ENCODE results near the gene IQGAP3.
"Not testable (repeated sequence)": the region's sequence is repeated elsewhere in the genome, so short reads cannot be mapped to it uniquely, and the experiment has no call there.

Gene IQGAP3, protein sequence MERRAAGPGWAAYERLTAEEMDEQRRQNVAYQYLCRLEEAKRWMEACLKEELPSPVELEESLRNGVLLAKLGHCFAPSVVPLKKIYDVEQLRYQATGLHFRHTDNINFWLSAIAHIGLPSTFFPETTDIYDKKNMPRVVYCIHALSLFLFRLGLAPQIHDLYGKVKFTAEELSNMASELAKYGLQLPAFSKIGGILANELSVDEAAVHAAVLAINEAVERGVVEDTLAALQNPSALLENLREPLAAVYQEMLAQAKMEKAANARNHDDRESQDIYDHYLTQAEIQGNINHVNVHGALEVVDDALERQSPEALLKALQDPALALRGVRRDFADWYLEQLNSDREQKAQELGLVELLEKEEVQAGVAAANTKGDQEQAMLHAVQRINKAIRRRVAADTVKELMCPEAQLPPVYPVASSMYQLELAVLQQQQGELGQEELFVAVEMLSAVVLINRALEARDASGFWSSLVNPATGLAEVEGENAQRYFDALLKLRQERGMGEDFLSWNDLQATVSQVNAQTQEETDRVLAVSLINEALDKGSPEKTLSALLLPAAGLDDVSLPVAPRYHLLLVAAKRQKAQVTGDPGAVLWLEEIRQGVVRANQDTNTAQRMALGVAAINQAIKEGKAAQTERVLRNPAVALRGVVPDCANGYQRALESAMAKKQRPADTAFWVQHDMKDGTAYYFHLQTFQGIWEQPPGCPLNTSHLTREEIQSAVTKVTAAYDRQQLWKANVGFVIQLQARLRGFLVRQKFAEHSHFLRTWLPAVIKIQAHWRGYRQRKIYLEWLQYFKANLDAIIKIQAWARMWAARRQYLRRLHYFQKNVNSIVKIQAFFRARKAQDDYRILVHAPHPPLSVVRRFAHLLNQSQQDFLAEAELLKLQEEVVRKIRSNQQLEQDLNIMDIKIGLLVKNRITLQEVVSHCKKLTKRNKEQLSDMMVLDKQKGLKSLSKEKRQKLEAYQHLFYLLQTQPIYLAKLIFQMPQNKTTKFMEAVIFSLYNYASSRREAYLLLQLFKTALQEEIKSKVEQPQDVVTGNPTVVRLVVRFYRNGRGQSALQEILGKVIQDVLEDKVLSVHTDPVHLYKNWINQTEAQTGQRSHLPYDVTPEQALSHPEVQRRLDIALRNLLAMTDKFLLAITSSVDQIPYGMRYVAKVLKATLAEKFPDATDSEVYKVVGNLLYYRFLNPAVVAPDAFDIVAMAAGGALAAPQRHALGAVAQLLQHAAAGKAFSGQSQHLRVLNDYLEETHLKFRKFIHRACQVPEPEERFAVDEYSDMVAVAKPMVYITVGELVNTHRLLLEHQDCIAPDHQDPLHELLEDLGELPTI (N-terminal part only)

DNA sequence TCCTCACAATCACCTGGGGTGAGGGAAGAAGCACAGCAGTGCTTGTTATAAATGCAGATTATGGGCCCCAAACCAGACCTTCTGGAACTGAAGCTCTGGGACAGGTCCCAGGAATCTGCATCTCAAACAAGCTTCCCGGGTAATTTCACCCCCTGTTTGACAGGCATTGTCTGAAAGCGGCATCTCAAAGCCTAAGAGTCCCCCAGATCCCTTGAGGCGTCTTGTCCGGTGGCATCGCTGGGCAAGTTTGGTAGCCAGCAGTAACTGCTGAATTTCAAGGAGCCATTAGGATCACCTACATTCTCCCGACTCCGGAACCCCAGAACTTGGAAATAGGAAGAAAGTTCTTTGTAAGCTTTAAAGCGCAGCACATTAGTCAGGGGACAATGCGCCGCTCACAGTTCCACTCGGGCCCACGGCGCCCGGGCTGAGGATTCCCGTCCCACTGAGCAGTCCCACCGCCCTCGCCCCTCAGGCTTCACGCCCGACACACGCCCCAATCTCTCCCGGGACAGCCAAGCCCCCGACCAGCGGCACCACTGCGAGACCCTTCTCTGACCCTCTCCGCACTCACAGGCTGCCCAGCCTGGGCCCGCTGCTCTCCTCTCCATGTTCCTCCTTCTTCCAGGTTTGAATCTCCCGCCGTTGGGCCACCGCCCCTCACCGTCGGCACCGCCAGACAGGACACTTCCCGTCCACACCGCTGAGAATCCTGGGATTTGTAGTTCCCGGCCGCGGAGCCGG lies at the start of gene IQGAP3:
Gene IQGAP3 (minus strand): TSS at position 647 of the 744 bp plus-strand sequence. CDS start 36 bp downstream, at position 611.
- peak; percentile 68 for DNase-seq

DNA sequence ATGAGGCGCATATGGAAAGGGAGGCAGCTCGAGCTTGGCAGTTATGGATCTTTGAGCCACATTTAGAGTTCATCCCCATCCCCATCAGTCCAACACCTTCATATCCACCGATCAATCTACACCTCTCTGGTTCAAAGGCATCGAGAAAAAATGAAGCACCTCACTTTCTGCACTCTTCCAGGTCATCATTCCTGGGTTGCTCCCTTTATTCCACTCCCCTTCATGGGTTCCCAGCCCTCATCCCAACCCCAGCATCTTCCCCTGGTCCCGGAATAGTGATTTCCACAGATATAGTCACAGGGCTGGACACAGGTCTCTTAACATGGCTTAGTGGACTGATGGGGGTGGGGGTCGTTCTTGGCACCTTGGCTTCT lies 47.2 kb upstream of the IQGAP3 start:
- DNase-seq, result no peak

DNA sequence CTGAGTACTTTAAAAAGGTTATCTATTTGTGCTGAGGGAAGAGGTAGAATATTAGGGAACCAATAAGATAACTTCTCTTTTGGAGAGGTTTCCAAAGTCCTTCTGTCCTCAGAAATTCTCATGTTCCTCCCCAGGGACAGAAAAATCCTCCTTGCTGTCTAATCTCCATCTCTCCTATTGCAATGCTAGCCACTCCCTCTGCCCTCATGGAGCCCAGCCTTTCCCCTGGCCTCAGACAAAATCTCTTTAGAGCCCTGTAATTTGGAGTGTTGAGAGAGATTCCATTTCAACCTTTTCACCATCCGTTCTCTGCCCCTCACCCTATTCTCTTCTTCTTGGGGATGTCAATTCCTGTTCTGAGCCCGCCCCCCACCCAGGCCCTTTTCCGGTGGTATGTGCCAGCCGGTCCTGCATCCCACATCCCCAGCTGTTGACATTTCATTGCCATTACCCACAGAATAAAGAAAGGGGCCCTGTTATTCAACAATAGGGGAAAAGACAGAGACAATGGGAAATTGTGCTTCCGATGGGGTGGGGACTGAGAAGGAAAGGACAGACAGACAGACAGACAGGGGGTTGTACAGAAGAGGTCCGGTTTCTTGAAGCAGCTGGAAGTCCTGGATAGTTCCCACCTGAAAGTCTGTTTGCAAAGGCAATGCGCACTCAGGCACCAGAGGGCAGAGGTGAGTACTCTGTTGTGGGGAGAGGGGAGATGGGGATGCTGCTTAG lies 46.7 kb upstream of the IQGAP3 start, which contains the start of gene HAPLN2:
Gene HAPLN2 (plus strand): TSS at position 563 of the 729 bp plus-strand sequence. CDS start 4,076 bp downstream, outside the sequence.
- DNase-seq, result peak; percentile 40

DNA sequence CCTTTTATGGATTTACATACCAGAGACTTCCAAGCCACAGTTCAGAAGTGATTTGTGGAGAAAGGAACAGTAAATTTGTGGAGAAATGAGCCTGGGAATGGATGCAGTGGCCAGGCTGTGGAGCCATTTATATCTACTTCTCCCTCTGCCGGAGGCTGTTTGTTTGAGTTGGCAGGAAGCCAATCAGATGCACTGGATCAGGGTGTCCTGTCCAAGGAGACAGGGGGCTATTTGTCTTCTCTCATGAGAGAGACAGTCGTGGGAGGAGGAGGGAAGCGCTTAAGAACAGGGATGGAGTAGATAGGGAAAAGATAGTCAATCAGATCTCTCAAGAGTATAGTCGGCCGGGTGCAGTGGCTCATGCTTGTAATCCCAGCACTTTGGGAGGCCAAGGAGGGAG lies 44.1 kb upstream of the IQGAP3 start:
- DNase-seq, result no peak

DNA sequence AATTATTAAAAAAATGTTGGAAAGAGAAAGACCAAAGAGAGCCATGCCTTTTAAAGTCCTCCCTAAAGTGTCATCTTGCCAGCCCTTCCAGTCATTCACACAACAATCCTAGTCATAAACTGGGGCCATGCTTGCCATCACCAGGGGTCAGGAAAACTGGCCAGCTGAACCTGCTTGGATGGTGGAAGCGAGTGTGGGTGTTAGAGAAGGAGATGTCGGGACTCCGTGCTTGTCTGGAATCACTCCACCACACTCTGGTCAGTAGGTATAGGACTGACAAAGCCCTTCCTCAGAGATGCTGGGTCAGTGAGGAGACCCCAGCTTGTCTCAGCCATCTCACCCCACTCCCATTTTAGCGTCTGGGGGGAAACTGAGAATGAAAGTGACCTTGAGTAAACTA lies 43.6 kb upstream of the IQGAP3 start:
- DNase-seq, result no peak

DNA sequence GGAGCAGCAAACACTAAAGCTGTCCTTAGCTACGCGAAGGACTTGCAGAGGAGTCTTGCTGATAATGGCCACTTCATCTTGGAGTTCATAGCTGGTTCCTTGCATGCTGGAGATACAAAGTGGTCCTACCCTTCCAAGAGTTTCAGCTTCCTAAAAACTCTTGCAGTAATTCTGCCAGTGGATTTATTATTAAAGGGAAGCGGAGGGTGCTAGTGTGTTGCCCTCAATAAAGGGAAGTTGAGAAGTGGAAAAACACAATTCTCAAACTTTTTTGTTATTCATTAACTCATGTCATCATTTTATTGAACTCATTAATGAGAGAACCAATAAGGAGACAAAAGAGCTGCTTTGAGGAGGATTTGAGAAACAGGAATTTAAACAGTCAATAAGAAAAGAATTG lies 40.3 kb upstream of the IQGAP3 start:
- DNase-seq, result no peak

DNA sequence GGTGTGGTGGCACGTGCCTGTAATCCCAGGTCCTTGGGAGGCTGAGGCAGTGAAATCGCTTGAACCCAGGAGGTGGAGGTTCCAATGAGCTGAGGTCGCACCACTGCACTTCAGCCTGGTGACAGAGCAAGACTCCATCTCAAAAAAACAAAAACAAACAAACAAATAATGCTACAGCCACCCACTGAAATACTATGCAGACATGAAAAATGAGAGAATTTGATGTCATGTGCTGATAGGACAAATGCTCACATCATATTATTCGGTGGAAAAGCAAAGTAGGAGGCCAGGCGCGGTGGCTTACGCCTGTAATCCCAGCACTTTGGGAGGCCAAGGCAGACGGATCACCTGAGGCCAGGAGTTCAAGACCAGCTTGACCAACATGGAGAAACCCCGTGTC lies 37.7 kb upstream of the IQGAP3 start:
- DNase-seq, result not testable (repeated sequence)

DNA sequence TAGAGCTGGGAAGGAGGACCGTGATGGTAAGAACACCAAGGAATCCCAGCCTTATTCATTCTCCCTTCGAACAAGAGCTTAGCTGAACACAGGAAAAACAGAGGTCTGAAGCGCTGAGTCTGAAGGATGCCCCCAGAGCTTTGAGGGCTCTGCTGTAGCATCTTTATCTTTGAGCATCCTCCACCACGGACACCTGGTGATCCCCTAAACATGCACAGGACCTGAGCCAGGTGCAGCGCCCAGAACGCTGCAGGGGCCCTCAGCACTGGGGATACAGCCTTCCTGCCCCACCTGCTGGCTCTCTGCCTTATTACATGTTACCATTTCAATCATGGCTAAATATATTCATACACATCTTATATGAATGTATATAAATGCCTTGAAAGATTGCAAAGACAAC lies 36.6 kb upstream of the IQGAP3 start:
- peak; percentile 62 for DNase-seq

DNA sequence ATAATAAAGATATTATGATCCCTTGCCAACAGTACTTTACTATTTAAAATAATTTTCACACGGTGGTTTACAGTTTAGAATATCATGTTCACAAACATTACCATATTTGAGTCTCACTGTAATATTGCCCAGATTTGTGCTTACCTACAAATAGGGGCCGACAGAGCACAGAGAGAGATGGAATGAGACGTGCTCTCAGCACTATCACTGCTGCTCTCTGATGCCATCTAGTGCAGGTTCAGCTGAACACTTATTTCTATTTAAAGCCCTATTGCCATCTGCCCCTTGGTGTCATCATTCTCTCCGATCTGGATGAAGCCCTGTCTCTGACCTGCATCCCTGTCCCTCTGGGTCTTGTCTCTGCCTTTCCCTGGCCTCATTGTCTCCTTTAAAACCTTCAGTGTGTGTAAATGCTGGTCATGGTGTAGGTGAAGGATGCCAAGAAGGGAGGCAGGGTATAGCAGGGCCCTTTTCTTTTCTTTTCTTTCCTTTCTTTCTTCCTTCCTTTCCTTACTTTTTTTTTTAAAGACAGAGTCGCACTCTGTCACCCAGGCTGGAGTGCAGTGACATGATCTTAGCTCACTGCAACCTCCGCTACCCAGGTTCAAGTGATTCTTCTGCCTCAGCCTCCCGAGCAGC lies 35.8 kb upstream of the IQGAP3 start:
- peak; percentile 51 for DNase-seq

DNA sequence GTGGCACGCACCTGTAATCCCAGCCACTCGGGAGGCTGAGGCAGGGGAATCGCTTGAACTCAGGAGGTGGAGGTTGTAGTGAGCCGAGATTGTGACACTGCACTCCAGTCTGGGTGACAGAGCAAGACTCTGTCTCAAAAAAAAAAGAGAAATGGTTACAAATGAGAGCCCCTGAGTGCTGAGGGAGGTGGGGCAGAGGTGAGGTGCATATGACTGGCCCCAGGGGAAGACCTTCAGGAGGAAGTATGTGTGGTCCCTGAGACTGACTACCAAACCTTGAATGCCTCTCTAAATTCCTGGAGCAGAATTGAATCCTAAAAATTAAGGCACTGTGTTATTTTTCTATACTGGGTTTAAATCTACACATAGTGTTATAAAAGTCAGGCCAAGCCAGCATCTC lies 35.0 kb upstream of the IQGAP3 start:
- DNase-seq, result not testable (repeated sequence)

DNA sequence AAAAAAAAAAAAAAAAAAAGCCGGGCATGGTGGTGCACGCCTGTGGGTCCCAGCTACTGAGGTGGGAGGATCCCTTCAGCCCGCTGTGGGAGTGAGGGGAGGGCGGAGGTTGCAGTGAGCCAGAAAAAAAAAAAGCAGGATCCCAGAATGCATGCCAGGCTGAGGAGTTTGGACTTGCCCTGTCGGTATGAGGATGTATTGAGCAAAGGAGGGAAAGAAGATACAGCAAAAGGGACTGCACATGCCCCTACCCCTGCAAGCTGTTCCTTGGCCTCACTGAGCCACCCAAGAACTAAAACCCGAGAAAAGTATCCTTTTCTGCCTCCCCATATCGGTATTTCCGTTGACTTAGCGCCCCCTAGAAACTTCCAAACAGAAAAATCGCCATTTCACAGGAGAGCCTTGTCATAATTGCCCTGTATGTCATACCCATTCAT lies 30.2 kb upstream of the IQGAP3 start:
- DNase-seq, result no peak

DNA sequence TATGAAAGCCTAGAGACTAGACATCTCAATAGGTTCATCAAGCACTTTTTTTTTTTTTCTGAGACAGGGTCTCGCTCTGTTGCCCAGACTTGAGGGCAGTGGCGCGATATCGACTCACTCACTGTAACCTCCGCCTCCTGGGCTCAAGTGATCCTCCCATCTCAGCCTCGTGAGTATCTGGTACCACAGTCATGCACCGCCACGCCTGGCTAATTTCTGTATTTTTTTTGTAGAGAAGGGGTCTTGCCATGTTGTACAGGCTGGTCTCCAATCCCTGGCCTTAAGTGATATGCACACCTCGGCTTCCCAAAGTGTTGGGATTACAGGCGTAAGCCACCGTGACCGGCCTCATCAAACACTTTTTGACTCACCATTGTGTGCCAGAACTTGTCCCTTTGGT lies 29.5 kb upstream of the IQGAP3 start:
- DNase-seq, result no peak

DNA sequence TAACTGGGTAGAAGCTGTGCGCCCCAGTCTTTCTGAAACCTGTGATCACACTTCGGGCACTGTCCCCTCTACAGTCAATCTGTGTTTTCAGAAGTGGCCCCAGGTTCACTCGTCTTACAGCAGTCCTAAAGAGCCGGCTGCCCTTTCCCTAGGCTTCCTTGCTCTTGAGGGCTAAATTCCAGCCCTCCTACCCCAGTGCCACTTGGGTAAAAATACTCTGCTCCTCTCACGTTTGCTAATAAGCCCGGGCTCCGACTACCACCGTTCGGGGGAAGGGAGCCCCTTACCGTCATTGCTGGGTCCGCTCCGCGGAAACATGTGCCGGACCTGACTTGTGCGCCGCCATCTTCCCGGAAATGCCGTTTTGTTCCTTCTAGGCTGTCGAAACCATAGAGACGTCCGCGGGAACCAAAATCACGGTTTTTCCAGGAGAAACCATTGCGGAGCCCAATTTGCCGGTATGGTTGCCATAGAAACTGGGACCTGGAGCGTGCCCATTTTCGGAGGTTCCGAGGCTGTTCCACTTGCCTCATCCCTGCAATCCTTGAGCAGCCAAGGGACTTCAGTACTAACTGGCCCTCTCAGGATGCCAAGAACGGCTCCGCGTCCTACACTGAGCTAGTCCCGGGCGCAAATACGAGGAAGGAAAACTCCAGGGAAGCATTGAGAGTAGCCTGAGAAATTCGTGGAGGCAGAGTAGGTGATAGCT lies 28.9 kb upstream of the IQGAP3 start, which contains the start of gene GPATCH4:
Gene GPATCH4 (minus strand): TSS at position 358 of the 709 bp plus-strand sequence.
- peak; percentile 74 for DNase-seq

DNA sequence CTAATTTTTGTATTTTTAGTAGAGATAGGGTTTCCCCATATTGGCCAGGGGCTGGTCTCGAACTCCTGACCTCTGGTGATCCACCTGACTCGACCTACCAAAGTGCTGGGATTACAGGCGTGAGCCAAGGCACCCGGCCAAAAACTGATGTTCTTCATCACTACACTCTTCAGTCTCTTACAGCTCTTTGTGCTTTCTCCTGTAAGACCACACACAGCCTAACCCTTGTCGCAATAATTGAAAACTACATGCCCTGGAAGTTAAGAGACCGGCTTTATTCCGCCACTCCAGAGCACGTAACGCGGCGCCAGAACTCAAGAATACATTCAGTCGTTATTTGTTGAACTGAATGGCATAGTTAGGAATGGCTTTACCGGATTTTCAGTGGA lies 28.4 kb upstream of the IQGAP3 start:
- DNase-seq, result no peak

DNA sequence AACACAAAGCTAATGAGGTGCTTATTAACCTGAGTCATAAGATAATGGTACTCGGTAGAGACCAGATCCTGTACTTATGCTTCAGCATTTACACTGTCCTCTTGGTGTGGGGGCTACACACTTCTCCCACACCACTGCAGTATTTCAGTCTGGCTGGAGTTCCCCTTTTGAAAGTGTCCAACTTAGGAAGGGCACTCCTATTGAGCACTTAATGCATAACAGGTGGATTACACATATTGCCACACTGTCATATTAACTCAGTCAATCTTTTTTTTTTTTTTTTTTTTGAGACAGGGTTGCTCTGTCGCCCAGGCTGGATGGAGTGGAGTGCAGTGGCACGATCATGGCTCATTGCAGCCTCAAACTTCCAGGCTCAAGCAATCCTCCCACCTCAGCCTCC lies 27.4 kb upstream of the IQGAP3 start:
- no peak for DNase-seq

DNA sequence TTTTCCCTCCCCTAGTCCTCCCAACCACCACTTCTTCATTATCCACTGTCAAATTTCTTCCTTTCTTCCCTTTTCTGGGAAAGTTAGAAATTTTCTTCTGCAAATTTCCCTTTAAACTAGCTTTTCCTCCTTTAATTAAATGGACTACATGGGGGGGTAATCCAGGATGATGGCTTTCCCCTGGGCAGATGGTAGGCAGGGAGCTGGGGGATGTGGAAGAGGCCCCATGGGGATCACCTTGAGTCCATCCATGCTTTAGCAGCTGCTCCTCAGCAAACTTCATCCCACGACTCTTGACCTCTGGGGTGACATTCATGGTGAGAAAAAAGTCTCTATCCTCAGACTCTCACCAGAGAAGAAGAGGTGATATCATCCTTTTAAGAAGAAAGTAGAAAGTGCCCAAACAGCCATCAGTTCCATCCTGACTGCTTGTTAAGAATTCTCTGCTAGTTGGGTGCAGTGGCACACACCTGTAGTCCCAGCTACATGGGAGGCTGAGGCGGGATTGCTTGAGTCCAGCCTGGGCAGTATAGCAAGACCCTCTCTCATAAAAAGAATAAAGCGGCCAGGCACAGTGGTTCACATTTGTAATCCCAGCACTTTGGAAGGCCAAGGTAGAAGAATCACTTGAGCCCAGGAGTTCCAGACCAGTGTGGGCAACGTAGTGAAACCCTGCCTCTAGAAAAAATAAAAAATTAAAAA lies 26.5 kb upstream of the IQGAP3 start:
- DNase-seq, result no peak

DNA sequence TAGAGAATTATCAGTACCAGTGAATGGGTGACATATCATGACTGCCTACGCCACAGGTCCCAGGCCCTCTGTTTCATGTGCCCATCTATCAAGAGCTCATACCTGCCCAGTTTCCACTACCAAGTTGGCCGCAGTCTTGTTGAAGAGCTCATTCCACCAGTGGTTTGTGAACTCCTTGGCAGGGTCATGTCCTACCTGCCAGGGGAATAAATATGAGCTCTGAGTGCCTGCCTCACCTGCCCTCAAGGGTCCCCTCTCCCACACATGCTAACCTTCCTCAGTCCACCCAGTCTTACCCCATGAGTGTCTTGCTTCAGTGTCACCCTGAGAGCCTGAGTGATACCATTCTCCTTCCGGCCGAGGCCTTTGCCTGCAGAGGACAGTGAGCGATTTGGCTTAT lies 25.8 kb upstream of the IQGAP3 start:
- DNase-seq, result no peak

DNA sequence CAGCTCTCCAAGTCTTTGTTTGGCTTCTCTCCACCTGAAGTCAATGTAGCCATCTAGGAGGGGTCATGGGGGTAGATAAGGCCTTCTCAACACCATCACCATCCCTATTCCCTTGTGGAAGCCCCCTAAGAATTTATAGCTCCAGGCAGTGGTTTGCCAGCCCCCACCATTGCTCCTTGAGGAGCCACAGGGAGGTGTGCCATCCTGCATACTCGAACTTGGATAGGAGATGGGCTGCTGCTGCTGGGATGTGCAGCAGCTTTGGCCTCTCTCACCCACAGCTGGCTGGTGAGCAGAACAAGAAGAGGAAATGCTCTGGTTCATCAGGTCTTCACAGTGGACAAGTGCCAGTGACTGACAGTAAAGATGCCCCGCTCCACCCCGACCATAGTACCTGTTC lies 24.1 kb upstream of the IQGAP3 start:
- no peak for DNase-seq

DNA sequence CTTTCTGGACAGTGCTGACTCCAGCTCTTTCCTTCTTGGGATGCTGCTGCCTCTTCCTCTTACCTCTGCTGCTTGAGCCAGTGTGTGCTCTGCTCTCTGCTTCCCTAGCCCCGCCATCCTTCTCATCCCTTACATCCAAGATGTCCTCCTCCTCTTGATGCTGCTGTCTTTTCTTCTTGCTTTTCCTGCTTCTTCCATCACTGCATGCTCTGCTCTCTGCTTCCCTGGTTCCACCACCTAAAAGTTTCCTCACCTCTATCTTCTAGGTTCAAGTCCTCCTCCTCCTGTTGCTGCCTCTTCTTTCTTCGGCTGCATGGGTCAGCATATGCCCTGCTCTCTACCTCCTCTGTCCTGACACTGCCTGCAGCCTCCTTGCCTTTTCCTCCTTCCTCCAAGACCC lies 22.7 kb upstream of the IQGAP3 start:
- no peak for DNase-seq

All from stimulated activated CD4-positive, alpha-beta T cell treated with anti-CD3 and anti-CD28 coated beads, Interleukin-4, amount 100 ng/mL, for 1 hour (primary cell).